Endothelial cell of umbilical vein (primary cell): ENCODE results near the gene FAM168A. TPM values are rescaled to one million over a fixed set of nuclear protein-coding genes. Genes with fewer than 3 reads are reported as not detected.

Source experiments
- BruUV-seq: library from RNA; stranded (reverse); fragments of 400-500 nt; replicated peaks from 2 replicates; lab custom pipeline; 2021; lab: Mats Ljungman, UMichigan
- CTCF ChIA-PET: fragments of 300-600, 350-600 bp; sonication (Branson Sonifier 250); formaldehyde crosslinking; loops from one replicate; lab custom pipeline; 2021; ENCODE audit warnings: antibody characterized with exemption, inconsistent platforms; lab: Charles Lee
- POLR2A ChIA-PET: fragments of 300-600, 350-600 bp; sonication (Branson Sonifier 250); formaldehyde crosslinking; loops from one replicate; lab custom pipeline; 2021; ENCODE audit warnings: antibody characterized with exemption, inconsistent platforms; lab: Charles Lee
- DNase-seq: peaks from one replicate; pipeline ENCODE4 v3.0.0-alpha.2; 2011; ENCODE audit warnings: low read depth, low spot score
- FAIRE-seq: peaks from 2 replicates; lab custom pipeline; 2011; peaks lifted over from hg19 to GRCh38; lab: Jason Lieb, UNC
- H2AFZ ChIP-seq: 2 replicates; pipeline ENCODE4 v1.6.0; 2012; ENCODE audit warnings: low read depth, low read length, control low read depth, inconsistent platforms
- H3K27ac ChIP-seq: 2 replicates; pipeline ENCODE4 v1.5.1; 2011; ENCODE audit warnings: low read depth, mild to moderate bottlenecking, control low read depth, low read length, moderate library complexity; ENCODE audit not compliant: insufficient read depth
- H3K27me3 ChIP-seq, 2 experiments: 2 replicates each; pipeline versions ENCODE4 v1.6.0 to v1.6.1; 2011; ENCODE audit warnings: low read length in 2 of 2, mixed read lengths in 1 of 2; ENCODE audit not compliant: control insufficient read depth in 2 of 2, insufficient read depth in 2 of 2
- H3K36me3 ChIP-seq, 2 experiments: 2 replicates in 1 of 2; 3 replicates in 1 of 2; pipeline ENCODE4 v1.5.1; 2011; ENCODE audit warnings: low read length in 2 of 2, mild to moderate bottlenecking in 1 of 2, moderate library complexity in 1 of 2; ENCODE audit not compliant: control insufficient read depth in 2 of 2, insufficient read depth in 2 of 2; ENCODE audit errors: extremely low read depth in 1 of 2
- H3K4me1 ChIP-seq: 3 replicates; pipeline ENCODE4 v1.5.1; 2011; ENCODE audit warnings: mild to moderate bottlenecking, low read length; ENCODE audit not compliant: control insufficient read depth, insufficient read depth; ENCODE audit errors: extremely low read depth
- H3K4me2 ChIP-seq: 2 replicates; pipeline ENCODE4 v1.6.1; 2011; ENCODE audit warnings: low read length, control low read depth, mixed read lengths; ENCODE audit not compliant: insufficient read depth
- H3K4me3 ChIP-seq, 3 experiments: fragments of 200-600 bp in 1 of 3; sonication (generic), shearing (Covaris generic) in 1 of 3; replicated peaks in 1 of 3; 2 replicates each; pipeline ENCODE4 v1.5.1; 2011 to 2016; ENCODE audit warnings: control low read depth in 3 of 3, low read length in 3 of 3, mild to moderate bottlenecking in 2 of 3, inconsistent platforms in 1 of 3, low read depth in 1 of 3, moderate library complexity in 1 of 3; ENCODE audit not compliant: insufficient read depth in 1 of 3
- H3K79me2 ChIP-seq: 2 replicates; pipeline ENCODE4 v1.6.0; 2012; ENCODE audit warnings: low read length, inconsistent platforms; ENCODE audit not compliant: control insufficient read depth, insufficient read depth
- H3K9ac ChIP-seq: replicated peaks from 2 replicates; pipeline ENCODE3; 2011; ENCODE audit warnings: low read length, control low read depth; ENCODE audit not compliant: insufficient read depth; ENCODE audit errors: extremely low read depth
- H3K9me1 ChIP-seq: replicated peaks from 3 replicates; pipeline ENCODE4 v1.6.0; 2011; ENCODE audit warnings: mild to moderate bottlenecking, low read length; ENCODE audit not compliant: control insufficient read depth, insufficient read depth; ENCODE audit errors: extremely low read depth
- H3K9me3 ChIP-seq: replicated peaks from 2 replicates; pipeline ENCODE4 v1.5.1; 2012; ENCODE audit warnings: low read length, inconsistent platforms; ENCODE audit not compliant: control insufficient read depth, insufficient read depth
- H4K20me1 ChIP-seq: replicated peaks from 2 replicates; pipeline ENCODE3; 2011; ENCODE audit warnings: mild to moderate bottlenecking, low read length; ENCODE audit not compliant: control insufficient read depth, insufficient read depth; ENCODE audit errors: extremely low read depth
- EZH2 ChIP-seq: IDR thresholded peaks from 2 replicates; pipeline ENCODE4 v1.6.1; 2012; ENCODE audit warnings: borderline replicate concordance, low read depth, mild to moderate bottlenecking, moderate library complexity, low read length, inconsistent platforms; ENCODE audit not compliant: severe bottlenecking
- FOS ChIP-seq: IDR thresholded peaks from 2 replicates; pipeline ENCODE4 v1.6.1; 2011; ENCODE audit warnings: mild to moderate bottlenecking, low read length, moderate library complexity, borderline replicate concordance; ENCODE audit not compliant: insufficient read depth
- GATA2 ChIP-seq: IDR thresholded peaks from 2 replicates; pipeline ENCODE4 v1.7.0; 2011; ENCODE audit warnings: low read depth, mild to moderate bottlenecking, moderate library complexity, mixed read lengths, low read length; ENCODE audit not compliant: insufficient read length, insufficient read depth
- JUN ChIP-seq: IDR thresholded peaks from 2 replicates; pipeline ENCODE4 v1.6.1; 2011; ENCODE audit warnings: borderline replicate concordance, low read depth; ENCODE audit not compliant: insufficient read length, insufficient read depth
- MYC ChIP-seq: IDR thresholded peaks from one replicate; pipeline ENCODE4 v1.6.1; 2011; ENCODE audit warnings: mild to moderate bottlenecking, low read depth, low read length
- POLR2A ChIP-seq: IDR thresholded peaks from 2 replicates; pipeline ENCODE4 v1.6.1; 2012; ENCODE audit warnings: low read depth, mild to moderate bottlenecking, control low read depth, low read length
- POLR2AphosphoS5 ChIP-seq: IDR thresholded peaks from 2 replicates; pipeline ENCODE4 v1.6.1; 2012; ENCODE audit warnings: low read depth, mild to moderate bottlenecking, control low read depth, low read length, moderate library complexity; ENCODE audit not compliant: insufficient read depth
- dilution Hi-C: fragments of 300-500 bp; cut with MboI; formaldehyde crosslinking; loops from one replicate; pipeline ENCODE4 v1.15.0; 2019; ENCODE audit warnings: low sequenced_read_pairs; ENCODE audit not compliant: extremely low pct_ligation_motif_present
- intact Hi-C: fragments of 100-400 bp; cut with micrococcal nuclease; formaldehyde crosslinking; loops from one replicate; pipeline ENCODE4 v1.10.0; 2022
- polyA plus RNA-seq, 4 experiments: library from polyadenylated mRNA; depleted of rRNA in 3 of 4; stranded (reverse) in 3 of 4; unstranded in 1 of 4; fragments of >200 nt; gene quantifications; 2 replicates each; pipeline versions ENCODE4 v1.2.1 to v1.2.3, GENCODE V29; 2011 to 2012; ENCODE audit warnings: missing spikeins in 1 of 4
- total RNA-seq: library from RNA; stranded (reverse); gene quantifications from 2 replicates; pipeline ENCODE4 v1.2.3, GENCODE V29; 2021
- TF ChIP-seq, protein P1 (sequence below): IDR thresholded peaks from 2 replicates; pipeline ENCODE4 v1.6.1; 2011; ENCODE audit not compliant: insufficient read depth, insufficient read length
- TF ChIP-seq, protein P2 (sequence below), 2 donors: IDR thresholded peaks; 1 replicate in 1 of 2; 2 replicates in 1 of 2; pipeline ENCODE4 v1.5.1; 2011; ENCODE audit warnings: low read length in 2 of 2, mild to moderate bottlenecking in 2 of 2, moderate library complexity in 2 of 2, control low read depth in 1 of 2, inconsistent platforms in 1 of 2, low read depth in 1 of 2; ENCODE audit not compliant: insufficient read depth in 1 of 2; ENCODE audit errors: extremely low read depth in 1 of 2

FAM168A gene
- total and polyA plus RNA-seq, 2 donors (not counting 3 experiments of a cell fraction or from before 2014, with no cell fraction given): 17.0 to 20.5 TPM

DNA sequence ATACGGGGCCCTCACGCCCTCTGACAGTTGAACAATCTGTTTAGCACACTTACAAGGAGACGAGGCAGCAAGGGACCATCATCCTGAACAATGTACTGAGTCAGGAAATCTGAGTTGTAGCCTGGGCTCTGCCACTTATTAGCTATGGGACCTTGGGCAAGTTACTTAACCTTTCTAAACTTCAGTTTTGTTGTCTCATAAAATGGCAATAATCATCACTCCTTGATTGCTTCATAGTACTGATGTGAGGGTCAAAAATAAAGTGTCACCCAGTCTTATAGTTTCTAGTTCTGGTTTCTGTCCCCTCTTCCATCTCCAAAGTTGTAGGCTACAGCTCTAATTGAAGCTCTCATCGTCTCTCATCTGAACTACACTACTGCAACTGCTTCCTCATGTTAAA lies 175.0 kb downstream of the FAM168A start:
- Histone ChIP-seq H3K4me3 (no peak overlapping the region), H3K9ac (no peak overlapping the region), H3K9me3 (no peaks in the 10 kb centered on the region), H3K27ac (no peak overlapping the region), H4K20me1 (no peaks in the 10 kb centered on the region), H3K4me1 (no peaks in the 10 kb centered on the region), H3K9me1 (no peaks in the 10 kb centered on the region), H3K36me3 (no peaks in the 10 kb centered on the region), H3K4me2 (no peak overlapping the region), H3K27me3 (no peaks in the 10 kb centered on the region), H2AFZ (no peak overlapping the region), H3K79me2 (no peaks in the 10 kb centered on the region)
- TF ChIP-seq JUN: no peak
- no peak for TF ChIP-seq FOS
- TF ChIP-seq, protein P1, sequence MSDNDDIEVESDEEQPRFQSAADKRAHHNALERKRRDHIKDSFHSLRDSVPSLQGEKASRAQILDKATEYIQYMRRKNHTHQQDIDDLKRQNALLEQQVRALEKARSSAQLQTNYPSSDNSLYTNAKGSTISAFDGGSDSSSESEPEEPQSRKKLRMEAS: no peak
- TF ChIP-seq EZH2: no peak
- no peak for TF ChIP-seq POLR2AphosphoS5
- no peak for TF ChIP-seq MYC
- TF ChIP-seq POLR2A: no peak
- TF ChIP-seq, protein P2, sequence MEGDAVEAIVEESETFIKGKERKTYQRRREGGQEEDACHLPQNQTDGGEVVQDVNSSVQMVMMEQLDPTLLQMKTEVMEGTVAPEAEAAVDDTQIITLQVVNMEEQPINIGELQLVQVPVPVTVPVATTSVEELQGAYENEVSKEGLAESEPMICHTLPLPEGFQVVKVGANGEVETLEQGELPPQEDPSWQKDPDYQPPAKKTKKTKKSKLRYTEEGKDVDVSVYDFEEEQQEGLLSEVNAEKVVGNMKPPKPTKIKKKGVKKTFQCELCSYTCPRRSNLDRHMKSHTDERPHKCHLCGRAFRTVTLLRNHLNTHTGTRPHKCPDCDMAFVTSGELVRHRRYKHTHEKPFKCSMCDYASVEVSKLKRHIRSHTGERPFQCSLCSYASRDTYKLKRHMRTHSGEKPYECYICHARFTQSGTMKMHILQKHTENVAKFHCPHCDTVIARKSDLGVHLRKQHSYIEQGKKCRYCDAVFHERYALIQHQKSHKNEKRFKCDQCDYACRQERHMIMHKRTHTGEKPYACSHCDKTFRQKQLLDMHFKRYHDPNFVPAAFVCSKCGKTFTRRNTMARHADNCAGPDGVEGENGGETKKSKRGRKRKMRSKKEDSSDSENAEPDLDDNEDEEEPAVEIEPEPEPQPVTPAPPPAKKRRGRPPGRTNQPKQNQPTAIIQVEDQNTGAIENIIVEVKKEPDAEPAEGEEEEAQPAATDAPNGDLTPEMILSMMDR (IDR thresholded peaks at IDR 0.05; ENCODE audit: extremely low read depth in 1 of 2, insufficient read depth in 1 of 2, low read depth in 1 of 2, low read length in 2 of 2): no peak
- no peak for TF ChIP-seq GATA2
- CTCF ChIA-PET: interaction anchor here (0.9 to 2.1 kb wide), 6 partner anchors 9 to 203 kb away, joined by 3 to 10 read pairs (median 5); no protein-coding TSS in a partner anchor
- FAIRE-seq (no peak), DNase-seq (no peak)
- dilution Hi-C loops: no loop called here
- intact Hi-C loops: no loop called here
- no TSS peak for BruUV-seq
- POLR2A ChIA-PET: no interaction called here
